Naive thymus-derived CD4-positive, alpha-beta T cell (primary cell): ENCODE data around the gene PRR20C. TPM values are rescaled to one million over a fixed set of nuclear protein-coding genes. Genes with fewer than 3 reads are reported as not detected.

Source experiments
- polyA plus RNA-seq, 2 donors: library from polyadenylated mRNA; unstranded; fragments of 300-500 nt; fragmentation: Illumina TruSeq; gene quantifications; one replicate each; pipeline ENCODE4 v1.2.3, GENCODE V29; 2021
- total RNA-seq, 6 experiments: library from RNA in 5 of 6; stranded (reverse) in 5 of 6; gene quantifications; 1 replicate in 5 of 6; 2 replicates in 1 of 6; pipeline ENCODE4 v1.2.3 and lab custom pipeline; 2021 to 2026

Gene PRR20C
- total and polyA plus RNA-seq, 7 experiments from 2014 or later = not detected

Other genes starting within 250 kb of the PRR20C start
- not detected for gene PRR20A, start 13.1 kb upstream of the PRR20C start, total RNA-seq
- gene PRR20A, start 13.1 kb upstream of the PRR20C start, polyA plus RNA-seq = not detected
- gene PRR20B, start 6.6 kb upstream of the PRR20C start, total RNA-seq = not detected
- gene PRR20B, start 6.6 kb upstream of the PRR20C start, polyA plus RNA-seq = not detected
- gene PRR20D, start 6.6 kb downstream of the PRR20C start, total RNA-seq = not detected
- gene PRR20D, start 6.6 kb downstream of the PRR20C start, polyA plus RNA-seq = not detected
- not detected for gene PRR20E, start 13.1 kb downstream of the PRR20C start, total RNA-seq
- gene PRR20E, start 13.1 kb downstream of the PRR20C start, polyA plus RNA-seq = not detected